Muscle layer of duodenum (tissue), 2 donors: Measurements from ENCODE around the gene FAM209A.

Source experiments
- H3K27ac ChIP-seq: one replicate; pipeline ENCODE4 v1.7.0; 2013; ENCODE audit warnings: mild to moderate bottlenecking, low read length
- H3K27me3 ChIP-seq: one replicate; pipeline ENCODE4 v1.7.0; 2013; ENCODE audit warnings: low read depth, mild to moderate bottlenecking, control low read depth, low read length
- H3K36me3 ChIP-seq, 2 donors: one replicate each; pipeline ENCODE4 v1.7.0; 2013; ENCODE audit warnings: low read length in 2 of 2, control low read depth in 1 of 2, mild to moderate bottlenecking in 1 of 2; ENCODE audit not compliant: insufficient read depth in 2 of 2, control insufficient read depth in 1 of 2
- H3K4me1 ChIP-seq, 2 donors: one replicate each; pipeline ENCODE4 v1.7.0; 2013; ENCODE audit warnings: low read length in 2 of 2, mild to moderate bottlenecking in 2 of 2, control low read depth in 1 of 2, moderate library complexity in 1 of 2; ENCODE audit not compliant: insufficient read depth in 2 of 2, control insufficient read depth in 1 of 2
- H3K4me3 ChIP-seq, 2 donors: one replicate each; pipeline ENCODE4 v1.7.0; 2013; ENCODE audit warnings: low read length in 2 of 2, low read depth in 1 of 2, mild to moderate bottlenecking in 1 of 2
- H3K9me3 ChIP-seq, 2 donors: one replicate each; pipeline ENCODE4 v1.7.0; 2013; ENCODE audit warnings: low read length in 2 of 2, control low read depth in 1 of 2, mild to moderate bottlenecking in 1 of 2; ENCODE audit not compliant: control insufficient read depth in 1 of 2
- donor health status: healthy.

The FAM209A gene

GRCh38 chr20:56574531-56575142 is 50.1 kb downstream of the FAM209A start:
- H3K4me3 ChIP-seq, result no peak overlapping the region
- H3K9me3 ChIP-seq, result no peaks in the 10 kb centered on the region
- no peaks in the 10 kb centered on the region for H3K4me1 ChIP-seq
- no peaks in the 10 kb centered on the region for H3K27me3 ChIP-seq
- H3K36me3 ChIP-seq, result no peaks in the 10 kb centered on the region
- no peak overlapping the region for H3K27ac ChIP-seq

GRCh38 chr20:56575157-56575556 is 50.6 kb downstream of the FAM209A start:
- H3K9me3 ChIP-seq, result no peaks in the 10 kb centered on the region
- no peaks in the 10 kb centered on the region for H3K27me3 ChIP-seq
- H3K27ac ChIP-seq, result no peak overlapping the region
- no peak overlapping the region for H3K4me3 ChIP-seq
- no peaks in the 10 kb centered on the region for H3K4me1 ChIP-seq
- H3K36me3 ChIP-seq, result no peaks in the 10 kb centered on the region
